BJ (cell line): Measurements from ENCODE around the gene RRAS2. TPM values are rescaled to one million over a fixed set of nuclear protein-coding genes. Genes with fewer than 3 reads are reported as not detected.
"Not testable (repeated sequence)": the region's sequence is repeated elsewhere in the genome, so short reads cannot be mapped to it uniquely, and the experiment has no call there.

ENCODE experiments used
- CTCF ChIA-PET: fragments of 350-600 bp; formaldehyde crosslinking; extraction: SDS; loops from one replicate; lab custom pipeline; 2021; ENCODE audit warnings: antibody characterized with exemption, inconsistent platforms; lab: Yijun Ruan, JAX
- POLR2A ChIA-PET: fragments of 300-600 bp; sonication (Branson Sonifier 250); formaldehyde crosslinking; extraction: SDS; loops from one replicate; lab custom pipeline; 2021; ENCODE audit warnings: antibody characterized with exemption; lab: Charles Lee
- DNase-seq: peaks from one replicate; pipeline ENCODE4 v3.0.0-alpha.2; 2011; ENCODE audit warnings: low read depth
- H3K27me3 ChIP-seq: 2 replicates; pipeline ENCODE4 v1.6.0; 2011; ENCODE audit warnings: low read length; ENCODE audit not compliant: control insufficient read depth, insufficient read depth
- H3K36me3 ChIP-seq: 2 replicates; pipeline ENCODE4 v1.5.1; 2011; ENCODE audit warnings: low read length; ENCODE audit not compliant: control insufficient read depth, insufficient read depth
- H3K4me3 ChIP-seq: 2 replicates; pipeline ENCODE4 v1.5.1; 2011; ENCODE audit warnings: low read depth, mild to moderate bottlenecking, control low read depth, low read length
- CTCF ChIP-seq: IDR thresholded peaks from 2 replicates; pipeline ENCODE4 v1.5.1; 2011; ENCODE audit warnings: low read depth, mild to moderate bottlenecking, control low read depth, inconsistent platforms, low read length, moderate library complexity; ENCODE audit not compliant: insufficient read depth
- polyA plus RNA-seq: library from polyadenylated mRNA; depleted of rRNA; stranded (reverse); fragments of >200 nt; gene quantifications from 2 replicates; pipeline ENCODE4 v1.2.3, GENCODE V29; 2011

Gene RRAS2
- polyA plus RNA-seq, 1 experiment = 29.1 TPM

- ChIA-PET POLR2A (interaction anchor here (0.6 to 0.8 kb wide), 2 partner anchors 64 to 802 kb away, joined by 3 to 14 read pairs; no protein-coding TSS in a partner anchor), CTCF (interaction anchor here (0.6 to 2.3 kb wide), 3 partner anchors 15 to 97 kb away, joined by 3 to 7 read pairs (median 3); no protein-coding TSS in a partner anchor)
- Histone ChIP-seq H3K36me3 (no peaks in the 10 kb centered on the region), H3K27me3 (no peaks in the 10 kb centered on the region), H3K4me3 (peak overlapping the region; percentile 81)
- TF ChIP-seq CTCF = peak; percentile 8; the same call in 1 of the 2 replicates
- DNase-seq = no peak
These were observed 878 bp downstream of the RRAS2 start for GRCh38 chr11:14357881-14358728.

DNA sequence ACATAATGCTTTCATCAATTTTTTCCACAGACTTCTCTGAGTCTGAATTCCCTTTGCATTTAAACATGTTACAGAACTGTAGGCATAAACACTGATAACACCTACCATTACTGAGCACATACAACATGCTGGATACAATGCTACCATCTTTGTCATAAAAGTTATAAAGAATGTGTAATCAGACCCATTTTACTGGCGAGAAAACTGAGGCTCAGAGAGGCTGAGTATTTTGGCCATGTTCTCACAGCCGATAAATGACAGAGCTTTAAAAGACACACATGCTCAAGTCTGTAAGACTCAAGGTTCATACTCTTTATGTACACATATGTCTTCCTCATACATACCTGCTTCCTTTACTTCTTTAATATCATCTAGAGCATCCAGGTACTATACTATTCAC, 2.6 kb downstream of the RRAS2 start:
- Histone ChIP-seq H3K36me3 (no peaks in the 10 kb centered on the region), H3K27me3 (no peaks in the 10 kb centered on the region), H3K4me3 (no peak overlapping the region)
- POLR2A ChIA-PET = no interaction called here
- no peak for TF ChIP-seq CTCF
- CTCF ChIA-PET = interaction anchor here (0.8 to 2.3 kb wide), 3 partner anchors 11 to 71 kb away, joined by 3 to 7 read pairs (median 5); no protein-coding TSS in a partner anchor
- DNase-seq = no peak

GRCh38 chr11:14354604-14355003, 4.4 kb downstream of the RRAS2 start:
- H3K27me3 ChIP-seq, H3K36me3 ChIP-seq, H3K4me3 ChIP-seq, DNase-seq: not testable (repeated sequence)
- CTCF ChIA-PET = interaction anchor here (0.5 to 2.2 kb wide), 3 partner anchors 8 to 39 kb away, joined by 3 to 5 read pairs (median 3); no protein-coding TSS in a partner anchor
- POLR2A ChIA-PET = interaction anchor here (0.6 kb wide), 1 partner anchor 58 kb away, joined by 11 read pairs; no protein-coding TSS in a partner anchor

GRCh38 chr11:14350716-14351238, 8.2 kb downstream of the RRAS2 start:
- no peaks in the 10 kb centered on the region for H3K36me3 ChIP-seq
- no peak for DNase-seq
- no peaks in the 10 kb centered on the region for H3K27me3 ChIP-seq
- no peak for TF ChIP-seq CTCF
- ChIA-PET POLR2A (no interaction called here), CTCF (interaction anchor here (0.6 kb wide), 1 partner anchor 604 kb away, joined by 3 read pairs; no protein-coding TSS in a partner anchor)
- H3K4me3 ChIP-seq = no peak overlapping the region

DNA sequence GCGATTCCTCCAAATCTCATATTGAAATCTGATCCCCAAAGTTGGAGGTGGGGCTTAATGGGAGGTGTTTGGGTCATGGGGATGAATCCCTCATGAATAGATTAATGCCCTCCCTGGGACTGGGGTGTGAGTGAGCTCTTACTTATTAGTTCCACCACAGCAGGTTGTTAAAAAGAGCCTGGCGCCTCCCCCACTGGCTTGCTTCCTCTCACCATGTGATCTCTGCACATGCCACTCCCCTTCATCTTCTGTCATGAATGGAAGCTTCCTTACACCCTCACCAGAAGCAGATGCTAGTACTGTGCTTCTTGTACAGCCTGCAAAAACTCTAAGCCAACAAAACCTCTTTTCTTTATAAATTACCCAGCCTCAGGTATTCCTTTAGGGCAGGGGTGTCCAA, 8.8 kb downstream of the RRAS2 start:
- POLR2A ChIA-PET = no interaction called here
- H3K27me3 ChIP-seq = no peaks in the 10 kb centered on the region
- DNase-seq = no peak
- TF ChIP-seq CTCF = no peak
- CTCF ChIA-PET = interaction anchor here (0.6 kb wide), 1 partner anchor 604 kb away, joined by 3 read pairs; no protein-coding TSS in a partner anchor
- no peak overlapping the region for H3K4me3 ChIP-seq
- no peaks in the 10 kb centered on the region for H3K36me3 ChIP-seq
